H1 (cell line): ENCODE measurements around the gene PRCD. TPM values are rescaled to one million over a fixed set of nuclear protein-coding genes. Genes with fewer than 3 reads are reported as not detected.

Experiments
- CTCF ChIA-PET: fragments of 300-600 bp; sonication (Branson Sonifier 250); formaldehyde crosslinking; loops from one replicate; lab custom pipeline; 2021; ENCODE audit not compliant: partially characterized antibody; lab: Charles Lee
- POLR2A ChIA-PET: fragments of 300-600 bp; sonication (Branson Sonifier 250); formaldehyde crosslinking; loops from one replicate; lab custom pipeline; 2021; ENCODE audit warnings: inconsistent platforms; ENCODE audit not compliant: partially characterized antibody; lab: Charles Lee
- DNase-seq, 2 experiments: peaks; one replicate each; pipeline versions ENCODE4 v3.0.0 to v3.0.0-alpha.2; 2010 to 2022; ENCODE audit warnings: low spot score in 2 of 2, low read depth in 1 of 2, mixed read lengths in 1 of 2
- FAIRE-seq: peaks from 2 replicates; lab custom pipeline; 2011; peaks lifted over from hg19 to GRCh38; lab: Jason Lieb, UNC
- H2AFZ ChIP-seq: 2 replicates; pipeline ENCODE4 v1.8.1; 2012; ENCODE audit warnings: low read length, inconsistent platforms
- H2AK5ac ChIP-seq: 2 replicates; pipeline ENCODE4 v1.6.1; 2013; ENCODE audit warnings: low read depth, low read length
- H2BK120ac ChIP-seq: replicated peaks from 2 replicates; pipeline ENCODE3; 2013; ENCODE audit warnings: low read depth, low read length, inconsistent platforms
- H2BK12ac ChIP-seq: 2 replicates; pipeline ENCODE4 v1.6.1; 2013; ENCODE audit warnings: low read depth, low read length
- H2BK15ac ChIP-seq: 2 replicates; pipeline ENCODE4 v1.6.1; 2013; ENCODE audit warnings: low read length
- H2BK20ac ChIP-seq: 2 replicates; pipeline ENCODE4 v1.6.1; 2013; ENCODE audit warnings: low read length
- H2BK5ac ChIP-seq: 2 replicates; pipeline ENCODE4 v1.6.1; 2013; ENCODE audit warnings: low read depth, low read length
- H3K14ac ChIP-seq: 2 replicates; pipeline ENCODE4 v1.6.1; 2013; ENCODE audit warnings: inconsistent platforms; ENCODE audit not compliant: insufficient read length
- H3K18ac ChIP-seq: 2 replicates; pipeline ENCODE4 v1.6.1; 2013; ENCODE audit warnings: low read length; ENCODE audit errors: extremely low read depth
- H3K23ac ChIP-seq: 2 replicates; pipeline ENCODE4 v1.6.1; 2013; ENCODE audit warnings: inconsistent platforms; ENCODE audit not compliant: insufficient read length
- H3K23me2 ChIP-seq: 2 replicates; pipeline ENCODE4 v1.6.1; 2013; ENCODE audit warnings: low read depth, low read length
- H3K27ac ChIP-seq: 2 replicates; pipeline ENCODE4 v1.6.1; 2011; ENCODE audit warnings: low read depth, low read length, inconsistent platforms
- H3K27me3 ChIP-seq, 4 experiments: replicated peaks in 1 of 4; 1 replicate in 1 of 4; 2 replicates in 3 of 4; pipeline versions ENCODE4 v1.6.1 to v1.8.1; 2011 to 2013; ENCODE audit warnings: low read length in 3 of 4, mild to moderate bottlenecking in 3 of 4, inconsistent platforms in 2 of 4, mixed read lengths in 2 of 4, moderate library complexity in 1 of 4; ENCODE audit not compliant: control insufficient read depth in 3 of 4, insufficient read depth in 3 of 4; ENCODE audit errors: extremely low read depth in 1 of 4
- H3K36me3 ChIP-seq, 4 experiments: 2 replicates each; pipeline versions ENCODE4 v1.6.1 to v1.8.1; 2011 to 2013; ENCODE audit warnings: mild to moderate bottlenecking in 4 of 4, low read length in 3 of 4, moderate library complexity in 2 of 4, control low read depth in 1 of 4, inconsistent platforms in 1 of 4; ENCODE audit not compliant: insufficient read depth in 4 of 4, control insufficient read depth in 2 of 4
- H3K4ac ChIP-seq: replicated peaks from 2 replicates; pipeline ENCODE3; 2013; ENCODE audit warnings: low read length, low read depth, mixed read lengths, inconsistent platforms; ENCODE audit not compliant: insufficient read length
- H3K4me1 ChIP-seq, 4 experiments: replicated peaks in 1 of 4; 1 replicate in 1 of 4; 2 replicates in 3 of 4; pipeline versions ENCODE4 v1.6.1 to v1.8.1; 2011 to 2013; ENCODE audit warnings: low read length in 3 of 4, inconsistent platforms in 2 of 4, mixed read lengths in 1 of 4; ENCODE audit not compliant: insufficient read depth in 4 of 4, control insufficient read depth in 3 of 4
- H3K4me2 ChIP-seq, 2 experiments: 2 replicates each; pipeline versions ENCODE4 v1.6.1 to v1.8.1; 2011 to 2013; ENCODE audit warnings: low read depth in 2 of 2, low read length in 2 of 2, control low read depth in 1 of 2, inconsistent platforms in 1 of 2, mild to moderate bottlenecking in 1 of 2; ENCODE audit not compliant: insufficient read depth in 1 of 2
- H3K4me3 ChIP-seq, 4 experiments: fragments of 200-600, 300-600 bp in 1 of 4; sonication (generic), shearing (Covaris generic), sonication (Bioruptor Twin) in 1 of 4; 2 replicates each; pipeline versions ENCODE4 v1.5.1 to v1.8.1; 2011 to 2016; ENCODE audit warnings: low read length in 4 of 4, low read depth in 3 of 4, control low read depth in 2 of 4, inconsistent platforms in 2 of 4, mild to moderate bottlenecking in 2 of 4, mixed read lengths in 1 of 4, moderate library complexity in 1 of 4; ENCODE audit not compliant: insufficient read depth in 2 of 4; ENCODE audit errors: extremely low read depth in 1 of 4
- H3K56ac ChIP-seq: replicated peaks from 2 replicates; pipeline ENCODE3; 2013; ENCODE audit warnings: low read depth, mild to moderate bottlenecking, mixed read lengths, low read length, inconsistent platforms; ENCODE audit not compliant: insufficient read length
- H3K79me1 ChIP-seq: 2 replicates; pipeline ENCODE4 v1.6.1; 2013; ENCODE audit warnings: low read depth, low read length, control low read depth
- H3K79me2 ChIP-seq, 2 experiments: 2 replicates each; pipeline versions ENCODE4 v1.6.1 to v1.8.1; 2012 to 2013; ENCODE audit warnings: low read length in 2 of 2, mild to moderate bottlenecking in 2 of 2, inconsistent platforms in 1 of 2; ENCODE audit not compliant: insufficient read depth in 2 of 2, control insufficient read depth in 1 of 2
- H3K9ac ChIP-seq, 4 experiments: replicated peaks in 1 of 4; 1 replicate in 1 of 4; 2 replicates in 3 of 4; pipeline versions ENCODE4 v1.6.1 to v1.8.1; 2011 to 2013; ENCODE audit warnings: low read depth in 3 of 4, low read length in 3 of 4, control low read depth in 2 of 4, mild to moderate bottlenecking in 2 of 4, moderate library complexity in 2 of 4, inconsistent platforms in 1 of 4; ENCODE audit errors: extremely low read depth in 1 of 4
- H3K9me3 ChIP-seq, 2 experiments: 2 replicates each; pipeline versions ENCODE4 v1.6.1 to v1.8.1; 2012 to 2013; ENCODE audit warnings: mild to moderate bottlenecking in 2 of 2, moderate library complexity in 2 of 2, control low read depth in 1 of 2, inconsistent platforms in 1 of 2, low read depth in 1 of 2, low read length in 1 of 2, mixed read lengths in 1 of 2; ENCODE audit not compliant: insufficient read depth in 2 of 2
- H4K20me1 ChIP-seq, 2 experiments: replicated peaks in 1 of 2; 2 replicates each; pipeline versions ENCODE3 to v1.8.1; 2011 to 2013; ENCODE audit warnings: inconsistent platforms in 2 of 2, low read length in 2 of 2, mild to moderate bottlenecking in 1 of 2; ENCODE audit not compliant: insufficient read depth in 2 of 2, control insufficient read depth in 1 of 2
- H4K5ac ChIP-seq: 2 replicates; pipeline ENCODE4 v1.6.1; 2013; ENCODE audit warnings: low read length, low read depth, mixed read lengths, inconsistent platforms; ENCODE audit not compliant: insufficient read length
- H4K8ac ChIP-seq: 2 replicates; pipeline ENCODE4 v1.8.0; 2013; ENCODE audit warnings: mild to moderate bottlenecking, moderate library complexity, low read length, inconsistent platforms; ENCODE audit not compliant: insufficient read depth; ENCODE audit errors: extremely low read depth
- H4K91ac ChIP-seq: replicated peaks from 2 replicates; pipeline ENCODE3; 2013; ENCODE audit warnings: low read length, mixed read lengths, inconsistent platforms; ENCODE audit not compliant: insufficient read length
- BCL11A ChIP-seq, 2 experiments: IDR thresholded peaks; one replicate each; pipeline ENCODE4 v1.6.1; 2011; ENCODE audit warnings: low read depth in 2 of 2, low read length in 2 of 2, mild to moderate bottlenecking in 2 of 2
- CBX5 ChIP-seq: fragments of 300-800, 300-1000 bp; sonication (generic); IDR thresholded peaks from 2 replicates; pipeline ENCODE4 v1.7.1; 2016; ENCODE audit warnings: antibody characterized with exemption, low read length, low read depth
- CBX8 ChIP-seq: fragments of 300-800, 300-1000 bp; sonication (generic); IDR thresholded peaks from 2 replicates; pipeline ENCODE4 v1.7.1; 2016; ENCODE audit warnings: low read depth, low read length, borderline replicate concordance
- CTCF ChIP-seq, 3 experiments: IDR thresholded peaks; 1 replicate in 2 of 3; 2 replicates in 1 of 3; pipeline versions ENCODE4 v1.5.1 to v1.6.1; 2011; ENCODE audit warnings: low read length in 3 of 3, mild to moderate bottlenecking in 3 of 3, inconsistent platforms in 2 of 3, low read depth in 1 of 3, moderate library complexity in 1 of 3; ENCODE audit not compliant: insufficient read depth in 1 of 3; ENCODE audit errors: control extremely low read depth in 1 of 3
- MAFK ChIP-seq: IDR thresholded peaks from 2 replicates; pipeline ENCODE4 v1.6.1; 2012; ENCODE audit warnings: low read depth, mild to moderate bottlenecking, improper control_type of control experiment, low read length
- MAX ChIP-seq: IDR thresholded peaks from 2 replicates; pipeline ENCODE4 v1.6.1; 2012; ENCODE audit warnings: inconsistent platforms
- RAD21 ChIP-seq, 2 experiments: IDR thresholded peaks in 1 of 2; conservative IDR thresholded peaks in 1 of 2; 2 replicates each; pipeline ENCODE4 v1.6.1; 2011; ENCODE audit warnings: low read depth in 2 of 2, low read length in 2 of 2, improper control_type of control experiment in 1 of 2, inconsistent platforms in 1 of 2, mild to moderate bottlenecking in 1 of 2, moderate library complexity in 1 of 2
- RXRA ChIP-seq: IDR thresholded peaks from 2 replicates; pipeline ENCODE4 v1.6.1; 2011; ENCODE audit warnings: low read depth, mild to moderate bottlenecking, low read length, moderate library complexity; ENCODE audit not compliant: insufficient read depth
- SP4 ChIP-seq: IDR thresholded peaks from 2 replicates; pipeline ENCODE4 v1.6.1; 2012; ENCODE audit warnings: low read length, inconsistent platforms
- SRF ChIP-seq: IDR thresholded peaks from 2 replicates; pipeline ENCODE4 v1.6.1; 2011; ENCODE audit warnings: mild to moderate bottlenecking, low read depth, low read length, moderate library complexity
- whole genome bisulfite sequencing, 2 experiments: shearing (Covaris generic) in 1 of 2; methylation state at CpG; one replicate each; pipeline versions ENCODE4 v1.1.6 to v1.1.7; 2013 to 2015; ENCODE audit warnings: low lambda C conversion rate in 2 of 2, mixed read lengths in 2 of 2, inconsistent platforms in 1 of 2, low coverage in 1 of 2, missing lambda C conversion rate in 1 of 2; ENCODE audit not compliant: insufficient replicate concordance in 2 of 2, insufficient coverage in 1 of 2, insufficient read length in 1 of 2; ENCODE audit errors: extremely low coverage in 1 of 2, missing lambda C conversion rate in 1 of 2; 5-methylcytosine and 5-hydroxymethylcytosine counted together
- polyA plus RNA-seq, 7 experiments: library from polyadenylated mRNA; depleted of rRNA in 3 of 7; stranded (reverse) in 5 of 7; unstranded in 2 of 7; fragments of >200 nt in 5 of 7; fragments of 200-250 nt in 2 of 7; gene quantifications; 1 replicate in 5 of 7; 2 replicates in 1 of 7; 4 replicates in 1 of 7; pipeline versions ENCODE4 v1.2.1 to v1.2.3, GENCODE V29; 2011 to 2013; ENCODE audit warnings: missing spikeins in 2 of 7, mixed read lengths in 2 of 7
- total RNA-seq: library from RNA; stranded (reverse); fragmentation: NEBNext Ultra II Directional; extraction: Animal tissue kit (Norgen Biotek cat#: 25700); gene quantifications from 2 replicates; pipeline ENCODE4 v1.2.1, GENCODE V29; 2021

Gene PRCD
- total and polyA plus RNA-seq, 2 of the 8 experiments (the other 6 are each of a cell fraction or from before 2014, with no cell fraction given) = 0.77 to 2.1 TPM

GRCh38 chr17:76570457-76570856, 30.6 kb downstream of the PRCD start:
- H2BK120ac ChIP-seq = no peak overlapping the region
- H3K27me3 ChIP-seq = no peaks in the 10 kb centered on the region; a peak in 2 of 7 replicates
- CTCF ChIA-PET = interaction anchor here (0.8 to 9.3 kb wide), 11 partner anchors 10 to 144 kb away, joined by 3 to 71 read pairs (median 5); partner anchors contain the start of gene AANAT
- WGBS, 2 experiments = 94% methylated on average over 7 of the region's 7 CpGs; no CpG with 5 or more reads in 1 of the 2 experiments
- no peak overlapping the region for H2BK15ac ChIP-seq
- no peak for DNase-seq
- H3K36me3 ChIP-seq = peaks cover 3 to 13% (median 6%) of the 10 kb centered on the region in 4 experiments; a peak in 6 of 8 replicates
- H3K4me1 ChIP-seq = peaks cover 0 to 21% (median 5%) of the 10 kb centered on the region in 4 experiments; a peak in 6 of 7 replicates
- H3K79me2 ChIP-seq = no peaks in the 10 kb centered on the region
- no peak overlapping the region for H3K4me2 ChIP-seq
- no peak overlapping the region for H2BK5ac ChIP-seq
- H4K5ac ChIP-seq = no peak overlapping the region
- H2BK20ac ChIP-seq = no peak overlapping the region
- POLR2A ChIA-PET = interaction anchor here (0.5 to 7.7 kb wide), 6 partner anchors 8 to 101 kb away, joined by 3 to 133 read pairs (median 5); partner anchors contain the start of gene ST6GALNAC2
- no peak overlapping the region for H2AFZ ChIP-seq
- no peaks in the 10 kb centered on the region for H3K9me3 ChIP-seq
- no peak overlapping the region for H3K9ac ChIP-seq
- H3K79me1 ChIP-seq = peaks cover 2% of the 10 kb centered on the region; the same call in 1 of the 2 replicates
- H3K56ac ChIP-seq = no peak overlapping the region
- no peaks in the 10 kb centered on the region; the same call in 1 of the 2 replicates for H3K23me2 ChIP-seq
- H3K4me3 ChIP-seq = no peak overlapping the region
- no peak overlapping the region for H3K4ac ChIP-seq
- no peak overlapping the region for H3K27ac ChIP-seq
- no peak overlapping the region for H2AK5ac ChIP-seq
- peaks cover 16 to 21% of the 10 kb centered on the region in 2 experiments for H4K20me1 ChIP-seq
- H3K23ac ChIP-seq = no peak overlapping the region
- no peak for FAIRE-seq
- no peak overlapping the region for H4K8ac ChIP-seq
- H3K18ac ChIP-seq = no peak overlapping the region
- no peak overlapping the region for H2BK12ac ChIP-seq
- no peak overlapping the region for H4K91ac ChIP-seq
- no peak overlapping the region for H3K14ac ChIP-seq
- TF ChIP-seq RAD21 (IDR thresholded peaks at IDR 0.05 in 1 of 2, conservative IDR thresholded peaks at IDR 0.05 in 1 of 2; ENCODE audit: low read depth in 2 of 2, low read length in 2 of 2) (no peak), SRF (no peak), MAX (no peak), BCL11A (IDR thresholded peaks at IDR 0.05; ENCODE audit: low read depth in 2 of 2, low read length in 2 of 2) (no peak), CBX8 (no peak), SP4 (no peak), RXRA (no peak), CBX5 (no peak), MAFK (no peak), CTCF (IDR thresholded peaks at IDR 0.05; ENCODE audit: control extremely low read depth in 1 of 3, insufficient read depth in 1 of 3, low read depth in 1 of 3, low read length in 3 of 3) (no peak)
